Psoas muscle (tissue), 8 donors: ENCODE data around the gene AFF3. TPM values are rescaled to one million over a fixed set of nuclear protein-coding genes. Genes with fewer than 3 reads are reported as not detected.

Source experiments
- ATAC-seq, 4 donors: fragments of 200-7000 bp; cut with Tn5 transposase; one replicate each; pipeline ENCODE4 v1.9.1; 2020; ENCODE audit warnings: moderate library complexity in 3 of 4, mild to moderate bottlenecking in 2 of 4
- DNase-seq, 2 donors: peaks; one replicate each; pipeline ENCODE4 v3.0.0-alpha.2; 2020
- H3K27ac ChIP-seq: fragments of 200-600 bp; one replicate; pipeline ENCODE4 v1.8.0; 2022
- H3K27me3 ChIP-seq, 3 donors: fragments of 200-600 bp in 1 of 3; one replicate each; pipeline versions ENCODE4 v1.6.1 to v1.8.0; 2013 to 2022; ENCODE audit warnings: low read length in 2 of 3, mild to moderate bottlenecking in 2 of 3, moderate library complexity in 1 of 3; ENCODE audit not compliant: insufficient read depth in 3 of 3
- H3K36me3 ChIP-seq, 2 donors: fragments of 200-600 bp in 1 of 2; one replicate each; pipeline versions ENCODE4 v1.6.1 to v1.8.0; 2013 to 2022; ENCODE audit warnings: low read depth in 1 of 2, mild to moderate bottlenecking in 1 of 2, moderate library complexity in 1 of 2; ENCODE audit not compliant: insufficient read depth in 1 of 2
- H3K4me1 ChIP-seq: fragments of 200-600 bp; one replicate; pipeline ENCODE4 v1.8.0; 2022
- H3K4me3 ChIP-seq: fragments of 200-600 bp; one replicate; pipeline ENCODE4 v1.8.0; 2022; ENCODE audit warnings: mild to moderate bottlenecking
- H3K9me3 ChIP-seq: fragments of 200-600 bp; one replicate; pipeline ENCODE4 v1.8.0; 2022
- WGBS, 3 donors: extraction: QIAGEN DNeasy Blood & Tissue Kit; methylation state at CpG; one replicate each; pipeline versions ENCODE4 v1.1.6 to v1.1.7; 2013; 5-methylcytosine and 5-hydroxymethylcytosine counted together
- intact Hi-C, 2 donors: fragments of 100-400 bp; cut with DNase I; formaldehyde crosslinking; loops; one replicate each; pipeline versions ENCODE4 v1.11.0 to v1.14.2; 2022
- polyA plus RNA-seq, 3 donors: library from polyadenylated mRNA; stranded (reverse); fragments of 200-250 nt; gene quantifications; one replicate each; pipeline ENCODE4 v1.2.3, GENCODE V29; 2013
- total RNA-seq, 4 donors: library from RNA; stranded (reverse); fragmentation: NEBNext Ultra II Directional in 2 of 4; extraction: Animal tissue kit (Norgen Biotek cat#: 25700) in 2 of 4; gene quantifications; one replicate each; pipeline versions ENCODE4 v1.2.1 to v1.2.4, GENCODE V29; 2021 to 2023
- TF ChIP-seq, protein P1 (sequence below): fragments of 200-600 bp; IDR thresholded peaks from one replicate; pipeline ENCODE4 v1.8.0; 2022; ENCODE audit warnings: antibody characterized with exemption
- donor health status: healthy with polysubstance abuse.
- donor health status: DM: no; HTN: no; CAD: no; lungs with moderate emphysema.
- donor health status: Bipolar disorder and iron deficiency.
- donor health status: healthy.
- donor health status: DM: yes; HTN: yes; CAD: no.
- donor health status: DM: no; HTN: no; CAD: no.
- donor health status: DM: no; HTN: no; CAD: no.
- donor health status: DM: yes; HTN: yes; CAD: no.

AFF3 gene
- total and polyA plus RNA-seq, 7 donors: 0.08 to 2.9 (median 0.44) TPM

DNA sequence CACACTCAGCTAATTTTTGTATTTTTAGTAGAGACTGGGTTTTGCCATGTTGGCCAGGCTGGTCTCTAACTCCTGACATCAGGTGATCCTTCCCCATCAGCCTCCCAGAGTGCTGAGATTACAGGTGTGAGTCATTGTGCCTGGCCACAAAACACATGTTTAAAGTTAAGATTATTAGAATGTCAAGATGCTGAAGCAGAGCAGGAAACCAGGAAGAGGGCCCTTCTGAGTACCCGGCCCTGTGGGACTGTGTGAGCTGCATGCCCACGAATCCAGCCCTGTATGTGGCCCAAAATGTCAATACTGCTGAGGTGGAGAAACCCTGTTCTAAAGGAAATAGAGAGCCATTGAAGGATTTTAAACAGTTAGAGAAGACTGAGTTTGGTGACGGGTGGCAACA is 621.6 kb downstream of the AFF3 start:
- intact Hi-C loops: no loop called here
- no peak overlapping the region for H3K4me3 ChIP-seq
- TF ChIP-seq, protein P1, sequence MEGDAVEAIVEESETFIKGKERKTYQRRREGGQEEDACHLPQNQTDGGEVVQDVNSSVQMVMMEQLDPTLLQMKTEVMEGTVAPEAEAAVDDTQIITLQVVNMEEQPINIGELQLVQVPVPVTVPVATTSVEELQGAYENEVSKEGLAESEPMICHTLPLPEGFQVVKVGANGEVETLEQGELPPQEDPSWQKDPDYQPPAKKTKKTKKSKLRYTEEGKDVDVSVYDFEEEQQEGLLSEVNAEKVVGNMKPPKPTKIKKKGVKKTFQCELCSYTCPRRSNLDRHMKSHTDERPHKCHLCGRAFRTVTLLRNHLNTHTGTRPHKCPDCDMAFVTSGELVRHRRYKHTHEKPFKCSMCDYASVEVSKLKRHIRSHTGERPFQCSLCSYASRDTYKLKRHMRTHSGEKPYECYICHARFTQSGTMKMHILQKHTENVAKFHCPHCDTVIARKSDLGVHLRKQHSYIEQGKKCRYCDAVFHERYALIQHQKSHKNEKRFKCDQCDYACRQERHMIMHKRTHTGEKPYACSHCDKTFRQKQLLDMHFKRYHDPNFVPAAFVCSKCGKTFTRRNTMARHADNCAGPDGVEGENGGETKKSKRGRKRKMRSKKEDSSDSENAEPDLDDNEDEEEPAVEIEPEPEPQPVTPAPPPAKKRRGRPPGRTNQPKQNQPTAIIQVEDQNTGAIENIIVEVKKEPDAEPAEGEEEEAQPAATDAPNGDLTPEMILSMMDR: no peak
- no peaks in the 10 kb centered on the region for H3K36me3 ChIP-seq
- no peaks in the 10 kb centered on the region for H3K27me3 ChIP-seq
- ATAC-seq (no peak), DNase-seq (no peak)
- H3K9me3 ChIP-seq: no peaks in the 10 kb centered on the region
- H3K27ac ChIP-seq: no peak overlapping the region
- 73 to 82% (median 74%) methylated on average over 3 of the region's 3 CpGs for WGBS, 3 donors
- no peaks in the 10 kb centered on the region for H3K4me1 ChIP-seq

DNA sequence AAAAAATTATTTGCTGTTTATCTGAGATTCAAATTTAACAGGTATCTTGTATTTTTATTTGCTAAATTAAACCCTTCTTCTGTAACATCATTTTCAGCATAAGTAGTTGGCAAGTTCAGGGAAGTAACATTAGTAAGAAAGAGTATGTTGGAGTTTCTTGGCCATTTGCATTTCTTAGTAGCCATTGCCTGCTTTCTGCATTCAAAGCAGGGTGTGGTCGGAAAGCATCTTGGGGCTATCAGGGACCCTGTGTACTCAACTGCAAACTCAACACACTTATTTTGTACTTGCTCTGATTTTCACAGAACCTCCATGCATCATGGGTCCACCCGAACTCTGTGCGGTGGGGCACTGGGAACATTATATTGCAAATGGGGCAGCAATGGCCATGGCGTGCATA is 622.2 kb downstream of the AFF3 start:
- DNase-seq (no peak), ATAC-seq (no peak)
- TF ChIP-seq, protein P1: no peak
- no peaks in the 10 kb centered on the region for H3K9me3 ChIP-seq
- intact Hi-C loops: no loop called here
- 85 to 90% (median 90%) methylated on average over 4 of the region's 4 CpGs for WGBS, 3 donors
- no peak overlapping the region for H3K4me3 ChIP-seq
- no peaks in the 10 kb centered on the region for H3K27me3 ChIP-seq
- no peaks in the 10 kb centered on the region for H3K36me3 ChIP-seq
- no peak overlapping the region for H3K27ac ChIP-seq
- H3K4me1 ChIP-seq: no peaks in the 10 kb centered on the region

DNA sequence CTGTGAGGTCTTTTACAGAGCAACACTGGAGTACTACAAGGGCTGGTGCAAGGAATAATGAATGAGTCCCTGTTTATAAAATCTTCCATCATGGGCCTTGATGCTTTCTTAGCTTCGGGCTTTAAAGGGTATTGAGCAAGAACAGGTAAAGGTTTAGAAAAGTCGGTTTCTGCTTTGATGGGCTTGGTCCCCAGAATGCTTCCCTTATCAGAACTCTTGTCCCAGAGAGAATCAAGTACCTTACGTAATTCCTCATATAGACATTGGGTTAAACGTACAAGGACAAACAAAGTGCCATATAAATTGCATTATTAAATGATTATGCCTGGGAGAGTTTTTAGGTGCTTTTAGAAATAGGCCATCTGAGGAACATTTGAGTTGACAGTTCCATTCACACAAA is 628.0 kb downstream of the AFF3 start:
- 90 to 94% (median 93%) methylated on average over 4 of the region's 4 CpGs for WGBS, 3 donors
- no peak for ATAC-seq
- intact Hi-C loops: no loop called here
- Histone ChIP-seq H3K9me3 (no peaks in the 10 kb centered on the region), H3K36me3 (no peaks in the 10 kb centered on the region), H3K4me1 (peaks cover 11% of the 10 kb centered on the region), H3K27me3 (no peaks in the 10 kb centered on the region), H3K27ac (no peak overlapping the region), H3K4me3 (no peak overlapping the region)
- TF ChIP-seq, protein P1: no peak
- DNase-seq: no peak

DNA sequence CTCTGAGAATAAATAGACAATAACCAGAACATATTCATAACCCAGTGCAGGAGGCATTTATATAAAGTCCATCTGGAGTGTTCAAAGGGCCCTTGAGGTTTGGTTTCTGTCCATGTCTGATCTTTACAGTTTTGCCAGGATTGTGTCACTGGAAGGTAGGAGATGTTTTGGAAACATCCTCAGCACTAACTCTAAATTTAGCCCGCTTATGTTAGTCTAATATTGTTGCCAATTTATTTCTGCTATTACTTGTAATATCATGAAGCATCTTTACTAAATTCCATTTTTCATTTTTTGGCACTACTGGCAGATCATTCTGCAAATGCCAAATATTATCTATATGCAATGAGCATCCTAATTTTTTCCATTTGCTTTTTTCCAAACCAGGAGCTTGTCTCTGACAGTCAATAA is 630.2 kb downstream of the AFF3 start:
- Histone ChIP-seq H3K9me3 (no peaks in the 10 kb centered on the region), H3K36me3 (no peaks in the 10 kb centered on the region), H3K4me1 (peaks cover 11% of the 10 kb centered on the region), H3K27me3 (no peaks in the 10 kb centered on the region), H3K4me3 (no peak overlapping the region), H3K27ac (no peak overlapping the region)
- peak in 2 of 4 donors; percentile 25 to 41 for ATAC-seq
- intact Hi-C loops: no loop called here
- WGBS, 3 donors: 19 to 27% (median 23%) methylated on average over 1 of the region's 1 CpG
- TF ChIP-seq, protein P1: no peak
- no peak for DNase-seq

DNA sequence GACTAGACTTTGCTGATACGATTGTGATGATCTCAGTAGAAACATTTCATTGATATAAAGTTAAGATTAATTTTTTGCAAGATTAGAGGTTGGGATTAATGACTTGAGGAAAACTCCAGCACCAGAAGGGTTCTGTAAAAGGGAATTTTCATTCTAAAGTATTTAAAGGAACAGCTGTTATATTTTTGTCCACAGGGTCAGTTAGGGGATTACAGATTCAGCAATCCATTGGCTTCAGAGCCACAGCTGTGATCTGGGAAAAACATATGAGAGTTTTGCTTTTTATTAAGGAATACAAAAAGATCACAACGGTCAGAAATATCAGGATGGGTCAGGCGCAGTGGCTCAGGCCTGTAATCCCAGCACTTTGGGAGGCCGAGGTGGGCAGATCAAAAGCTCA is 633.0 kb downstream of the AFF3 start:
- intact Hi-C loops: no loop called here
- no peaks in the 10 kb centered on the region for H3K27me3 ChIP-seq
- DNase-seq: no peak
- H3K4me3 ChIP-seq: no peak overlapping the region
- 48 to 53% (median 49%) methylated on average over 4 of the region's 4 CpGs for WGBS, 3 donors
- TF ChIP-seq, protein P1: no peak
- H3K27ac ChIP-seq: no peak overlapping the region
- ATAC-seq: no peak
- H3K9me3 ChIP-seq: no peaks in the 10 kb centered on the region
- H3K4me1 ChIP-seq: peaks cover 11% of the 10 kb centered on the region
- no peaks in the 10 kb centered on the region for H3K36me3 ChIP-seq
